NCI-H1417 treated with DMSO at 0.1 percent for 48 hours (cell line): ENCODE data around the gene HSF5.
"Not testable (repeated sequence)": the region's sequence is repeated elsewhere in the genome, so short reads cannot be mapped to it uniquely, and the experiment has no call there.

Experiments used
- DNase-seq: peaks from one replicate; lab custom pipeline; 2025; lab: John Stamatoyannopoulos, UW

The HSF5 gene

DNA sequence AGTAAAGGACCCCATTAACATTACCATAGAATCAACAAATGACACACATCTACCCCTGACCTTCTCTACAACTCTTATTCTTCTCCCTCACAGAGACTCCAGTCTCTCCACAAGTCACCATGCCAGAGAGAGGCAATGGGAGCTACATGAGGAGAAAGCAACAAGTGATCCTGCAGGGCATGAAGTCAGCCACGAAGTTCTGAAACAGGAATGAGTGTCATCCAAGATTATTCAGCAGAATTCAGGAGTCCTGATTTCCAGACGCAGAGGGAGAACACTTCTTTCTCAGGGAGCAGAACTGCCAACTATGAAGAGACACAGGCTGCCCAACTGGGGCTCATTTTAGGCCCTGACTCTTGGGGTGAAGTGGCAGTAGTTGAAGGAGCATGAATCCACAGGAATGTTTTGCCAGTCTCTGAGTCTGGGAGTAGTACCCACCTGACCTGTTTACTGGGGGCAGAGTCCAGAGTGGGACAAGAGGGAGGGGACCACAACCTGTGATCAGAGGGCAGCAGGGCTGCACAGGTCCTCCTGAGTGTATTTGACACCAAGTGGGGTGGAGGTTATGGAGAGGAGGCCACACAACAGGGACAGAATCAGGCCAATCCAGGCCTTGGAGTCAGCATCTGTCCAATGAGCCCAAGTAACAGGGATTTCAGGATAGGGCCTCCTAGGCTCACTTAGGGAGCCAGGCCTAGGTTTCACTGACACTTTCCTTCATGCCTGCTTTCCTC is 28.6 kb upstream of the HSF5 start:
- DNase-seq, result no peak

DNA sequence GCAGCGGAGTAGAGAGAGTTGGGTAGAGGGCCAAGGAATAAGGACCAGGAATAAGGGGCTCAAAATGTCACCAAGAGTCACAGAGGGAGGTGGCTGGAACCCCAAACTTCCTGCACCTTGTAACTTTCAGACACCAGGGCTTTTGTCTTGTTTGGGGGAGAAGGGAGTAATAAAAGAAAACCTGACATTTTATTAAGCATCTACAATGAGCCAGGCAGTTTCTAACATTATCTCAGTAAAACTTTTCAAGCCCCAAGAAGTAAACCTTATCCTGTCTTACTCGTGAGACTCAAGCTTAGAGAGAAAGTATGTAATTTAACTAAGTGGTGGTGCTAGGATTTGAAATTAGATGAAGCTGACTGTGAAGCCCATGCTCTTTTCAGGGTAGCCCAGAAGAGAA is 27.1 kb upstream of the HSF5 start:
- DNase-seq, result no peak

DNA sequence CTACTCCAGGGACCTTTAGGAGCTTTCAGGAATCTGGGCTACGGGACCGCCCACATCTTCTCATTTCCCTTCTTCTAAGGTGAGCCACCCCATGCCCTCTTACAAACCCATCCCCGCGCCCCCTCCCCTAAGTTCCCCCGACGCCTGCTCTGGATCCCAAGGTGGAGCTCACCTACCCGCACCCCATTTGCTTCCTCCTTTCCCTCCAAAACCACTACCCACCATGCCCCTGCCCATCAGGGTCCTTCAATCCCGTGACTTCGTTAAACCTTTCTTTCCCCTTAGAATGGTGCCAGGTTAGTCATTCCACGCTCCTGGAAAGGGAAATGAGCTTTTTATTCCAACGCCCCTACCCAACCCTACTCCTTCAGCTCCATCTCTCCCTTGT is 26.6 kb upstream of the HSF5 start:
- no peak for DNase-seq

DNA sequence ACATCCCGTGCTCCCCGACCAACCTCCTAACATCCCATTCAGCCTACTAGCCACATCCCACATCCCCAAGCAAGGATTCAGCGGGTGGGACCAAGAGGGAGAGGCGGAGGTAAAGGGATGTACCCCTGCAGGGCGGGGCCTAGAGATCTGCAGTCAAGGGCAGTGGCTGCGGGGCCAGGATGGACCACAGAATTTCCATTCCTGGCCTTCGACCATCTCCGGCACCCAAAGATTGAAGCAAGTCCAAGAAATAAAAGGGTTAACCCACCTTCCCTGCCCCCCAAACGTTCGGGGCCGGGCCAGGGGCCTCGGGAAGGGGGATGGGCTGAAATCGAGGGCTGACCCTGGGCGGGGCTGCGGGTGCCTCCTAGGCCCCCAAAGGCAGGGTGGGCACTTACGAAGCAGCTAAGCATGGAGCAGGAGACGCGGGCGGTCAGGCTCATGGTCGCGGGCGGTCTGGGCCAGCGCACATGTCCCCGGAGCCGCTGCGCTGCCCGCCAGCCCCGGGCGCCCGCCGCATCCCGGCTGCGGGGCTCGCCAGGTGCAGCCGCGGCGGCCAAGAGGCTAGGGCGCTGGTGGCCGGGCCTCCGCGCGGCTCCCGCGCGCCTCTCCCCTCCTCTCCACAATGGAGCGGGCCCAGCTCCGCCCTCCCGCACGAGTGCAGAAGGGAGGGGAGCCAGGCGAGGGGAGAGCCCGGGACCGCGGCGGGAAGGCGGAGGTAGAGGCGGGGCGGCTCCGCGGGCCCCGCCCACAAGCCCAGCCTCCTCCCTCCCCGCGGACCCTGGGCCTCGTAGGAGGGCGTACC is 26.0 kb upstream of the HSF5 start, which contains the start of gene MTMR4:
Gene MTMR4, minus strand, starts transcription at position 674 of the 805 bp plus-strand sequence. Its CDS starts 231 bp downstream, at position 443.
- DNase-seq, result peak; percentile 36

DNA sequence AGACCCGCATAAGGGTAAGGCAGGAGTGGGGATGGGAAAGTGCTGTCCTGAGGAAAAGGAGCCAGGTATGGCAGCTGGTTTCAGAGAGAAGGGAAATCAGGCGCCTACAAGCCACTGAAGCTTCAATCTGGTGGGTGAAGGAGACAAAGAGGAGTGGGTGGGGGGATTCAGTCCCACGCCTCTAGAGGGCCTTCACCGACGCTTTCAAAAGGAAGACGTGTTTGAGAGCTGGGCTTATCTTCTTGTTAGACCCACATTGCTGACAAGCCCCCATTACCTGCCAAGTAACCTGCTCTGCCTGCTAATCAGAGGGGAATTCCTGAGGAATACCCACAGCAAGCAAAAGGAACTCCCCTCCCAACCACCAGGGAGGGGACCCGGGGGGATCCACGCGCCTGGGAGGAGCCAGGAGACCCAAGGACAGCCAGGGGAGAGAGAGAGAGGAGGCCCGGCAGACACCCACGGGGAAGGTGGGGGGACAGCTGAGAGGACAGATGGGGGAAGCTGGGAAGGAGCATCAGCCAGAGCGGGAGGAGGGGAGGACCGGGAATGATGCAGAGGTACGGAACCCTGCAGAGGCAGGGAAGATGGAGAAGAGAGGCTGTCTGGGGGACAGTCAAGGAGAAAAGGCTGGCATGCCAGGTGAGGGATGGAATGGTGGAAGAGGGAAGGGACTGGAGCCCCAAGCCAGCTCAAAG is 25.2 kb upstream of the HSF5 start:
- DNase-seq, result no peak

DNA sequence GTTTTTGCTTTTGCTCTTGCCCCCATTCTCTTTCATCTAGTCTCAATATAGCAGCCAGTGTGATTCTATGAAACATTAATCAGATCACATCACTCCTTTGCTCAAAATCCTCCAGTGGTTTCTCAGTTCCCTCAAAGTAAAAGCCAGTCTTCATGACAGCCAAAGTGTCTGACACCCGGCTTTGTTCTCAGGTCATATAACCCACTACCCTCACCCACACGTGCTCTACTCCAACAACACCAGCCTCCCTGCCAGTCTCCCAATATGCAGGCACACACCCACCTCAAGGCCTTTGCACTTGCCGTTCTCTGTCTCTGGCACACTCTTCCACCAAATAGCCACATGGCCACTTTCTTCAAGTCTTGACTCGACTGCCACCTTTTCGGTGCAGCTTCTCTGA is 21.9 kb upstream of the HSF5 start:
- no peak for DNase-seq

DNA sequence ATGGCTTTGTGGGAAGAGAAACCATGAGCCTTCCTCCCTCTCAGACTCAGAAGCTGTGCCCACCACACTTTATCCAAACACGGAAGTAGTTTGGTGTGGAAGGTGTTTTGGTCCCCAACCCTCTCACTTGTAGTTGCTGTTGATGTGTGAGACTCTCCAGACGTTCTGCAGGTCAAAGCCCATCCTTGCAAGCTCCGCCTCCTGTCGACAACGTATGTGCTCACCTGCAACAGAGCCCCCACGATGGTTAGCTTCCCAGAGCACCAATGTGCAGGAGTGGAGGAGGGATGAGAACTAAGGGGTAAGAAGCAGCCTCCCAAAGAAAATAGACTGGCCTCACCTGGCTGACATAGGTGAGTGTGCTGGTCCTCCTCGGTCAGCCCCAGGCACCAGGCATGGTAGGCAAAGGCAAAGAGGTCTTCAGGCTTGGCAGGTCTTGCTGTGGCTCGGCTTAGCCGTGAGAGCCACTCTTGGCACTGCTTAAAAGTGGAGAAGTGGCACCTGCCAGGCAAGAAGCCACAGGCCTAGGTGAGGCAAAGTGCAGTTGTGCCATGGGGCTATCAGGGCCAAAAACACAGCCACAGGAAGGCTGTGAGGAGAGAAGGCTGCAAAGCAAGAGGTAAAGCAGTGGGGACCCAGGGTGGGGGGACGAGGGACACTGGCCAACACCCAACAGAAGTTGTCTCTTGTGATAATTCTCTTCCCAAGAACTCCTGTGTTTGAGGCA is 20.3 kb upstream of the HSF5 start:
- DNase-seq, result no peak

DNA sequence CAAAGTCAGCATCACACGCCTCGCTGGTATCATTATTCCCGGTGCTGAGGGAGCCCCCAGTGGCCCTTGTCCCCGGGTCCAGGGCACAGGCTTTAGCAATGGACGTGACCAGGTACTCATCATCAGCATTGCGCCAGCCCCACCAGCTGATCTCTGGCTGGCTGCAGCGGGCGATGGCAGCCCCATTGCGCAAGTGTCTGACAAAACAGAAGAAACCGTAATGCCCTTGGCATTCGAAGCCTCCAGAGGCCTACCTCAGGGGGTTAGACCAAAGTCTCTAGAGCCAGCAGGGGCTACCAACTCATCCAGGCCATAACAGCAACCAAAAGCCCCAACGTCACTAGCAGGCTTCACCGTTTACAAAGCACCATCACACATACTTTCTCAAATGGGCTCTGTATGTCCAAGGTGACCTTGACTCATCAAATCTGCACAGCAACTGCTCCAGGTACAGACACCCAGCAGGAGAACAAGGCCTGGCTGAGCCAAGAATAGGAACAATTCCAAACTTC is 19.0 kb upstream of the HSF5 start:
- no peak for DNase-seq

DNA sequence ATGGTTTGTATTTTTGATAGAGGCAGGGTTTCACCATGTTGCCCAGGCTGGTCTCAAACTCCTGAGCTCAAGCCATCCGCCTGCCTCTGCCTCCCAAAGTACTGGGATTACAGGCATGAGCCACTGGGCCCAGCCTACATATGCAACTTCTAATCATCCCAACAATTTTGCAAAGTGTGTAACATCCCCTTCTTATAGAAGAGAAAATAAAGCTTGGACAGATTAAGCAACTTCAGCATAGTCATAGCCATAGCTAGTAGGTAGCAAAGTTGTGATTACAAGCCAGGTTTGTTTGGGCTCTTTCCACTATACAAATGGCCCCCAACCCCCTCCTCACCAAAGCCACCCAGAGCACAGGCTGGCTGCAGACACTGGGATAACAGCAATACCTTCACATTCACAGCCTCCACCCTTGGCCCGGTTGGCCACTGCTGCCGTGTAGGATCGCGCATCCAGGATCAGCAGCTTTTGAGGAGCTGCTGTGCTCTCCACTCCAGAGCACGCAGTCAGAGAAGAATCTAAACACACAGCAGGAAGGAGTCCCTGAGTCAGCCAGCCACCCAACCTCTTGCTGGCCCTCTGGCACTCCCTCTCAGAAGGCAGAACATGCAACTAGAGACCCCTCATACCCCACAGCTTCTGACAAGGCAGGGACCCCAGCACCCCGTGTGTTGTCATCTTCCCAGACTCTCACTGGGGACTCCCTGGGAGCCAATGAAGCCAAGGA is 18.3 kb upstream of the HSF5 start:
- no peak for DNase-seq

DNA sequence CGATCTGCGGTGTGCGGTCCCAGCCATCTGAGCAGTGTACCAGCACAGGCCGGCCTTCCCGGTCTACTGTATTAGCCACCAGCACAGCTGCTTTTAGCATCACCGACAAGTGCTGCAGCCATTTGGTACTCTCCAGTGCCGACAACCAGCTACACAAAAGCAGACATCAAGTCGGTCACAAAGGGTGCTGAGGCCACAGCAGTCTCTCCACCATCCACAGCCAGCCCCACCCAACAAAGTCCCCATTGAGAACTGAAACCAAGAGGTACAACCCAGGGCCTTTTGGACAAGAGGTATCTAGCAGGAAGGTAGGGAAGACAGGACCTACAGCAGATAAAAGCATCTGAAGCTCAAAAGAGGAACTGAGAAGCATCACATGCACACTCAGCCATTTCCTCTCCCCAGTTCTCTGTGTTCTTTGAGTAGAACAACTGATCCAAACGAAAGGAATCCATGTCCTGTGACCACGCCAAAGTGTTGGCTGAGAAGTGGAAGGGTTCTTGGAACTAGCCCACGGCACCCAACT is 16.7 kb upstream of the HSF5 start:
- no peak for DNase-seq

DNA sequence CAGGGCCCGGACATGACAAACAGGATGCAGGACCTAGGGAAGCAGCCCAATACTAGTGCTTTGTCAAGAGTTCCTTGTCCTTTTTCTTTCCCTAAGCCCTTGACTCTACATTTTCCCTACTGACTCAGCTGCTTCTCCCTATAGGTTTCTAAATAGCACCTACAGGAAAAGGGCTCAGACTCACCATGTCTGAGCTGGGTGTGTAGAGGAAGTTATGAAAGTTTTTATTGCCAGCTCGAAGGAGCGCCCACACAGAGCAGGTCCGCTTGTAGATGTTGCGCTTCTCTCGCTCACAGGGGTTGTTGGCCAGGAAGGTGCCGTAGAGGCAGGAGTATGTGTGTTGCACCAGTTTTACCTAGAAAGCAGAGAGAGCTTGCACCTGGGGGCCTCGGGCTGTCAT is 15.7 kb upstream of the HSF5 start:
- DNase-seq, result no peak

DNA sequence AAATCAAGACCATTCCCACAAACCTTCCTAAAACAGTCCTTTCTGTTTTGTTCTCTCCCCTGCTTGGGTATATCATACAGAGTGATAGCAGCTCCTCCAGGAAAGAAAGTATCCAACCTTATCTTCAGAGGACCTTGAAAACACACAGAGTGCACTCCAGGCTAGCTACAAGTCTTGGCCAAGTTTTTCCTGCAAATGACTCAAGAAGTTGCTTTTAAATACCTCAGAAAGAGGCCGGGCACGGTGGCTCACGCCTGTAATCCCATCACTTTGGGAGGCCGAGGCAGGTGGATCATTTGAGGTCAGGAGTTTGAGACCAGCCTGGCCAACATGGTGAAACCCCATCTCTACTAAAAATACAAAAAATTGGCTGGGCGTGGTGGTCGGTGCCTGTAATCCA is 14.9 kb upstream of the HSF5 start:
- DNase-seq, result not testable (repeated sequence)

DNA sequence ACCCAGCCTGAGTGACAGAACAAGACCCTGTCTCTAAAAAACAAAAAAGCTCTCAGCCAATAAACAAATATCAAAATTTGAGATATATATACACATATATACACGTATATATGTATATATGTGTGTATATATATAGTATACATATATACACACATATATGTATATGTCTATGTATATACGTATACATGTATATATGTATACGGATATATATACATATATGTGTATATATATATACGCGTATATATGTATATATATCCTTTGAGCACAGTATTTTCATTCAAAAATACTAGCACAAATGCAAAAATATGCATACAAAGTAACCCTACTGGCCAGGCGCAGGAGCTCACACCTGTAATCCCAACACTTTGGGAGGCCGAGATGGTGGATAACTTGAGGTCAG is 13.2 kb upstream of the HSF5 start:
- no peak for DNase-seq

DNA sequence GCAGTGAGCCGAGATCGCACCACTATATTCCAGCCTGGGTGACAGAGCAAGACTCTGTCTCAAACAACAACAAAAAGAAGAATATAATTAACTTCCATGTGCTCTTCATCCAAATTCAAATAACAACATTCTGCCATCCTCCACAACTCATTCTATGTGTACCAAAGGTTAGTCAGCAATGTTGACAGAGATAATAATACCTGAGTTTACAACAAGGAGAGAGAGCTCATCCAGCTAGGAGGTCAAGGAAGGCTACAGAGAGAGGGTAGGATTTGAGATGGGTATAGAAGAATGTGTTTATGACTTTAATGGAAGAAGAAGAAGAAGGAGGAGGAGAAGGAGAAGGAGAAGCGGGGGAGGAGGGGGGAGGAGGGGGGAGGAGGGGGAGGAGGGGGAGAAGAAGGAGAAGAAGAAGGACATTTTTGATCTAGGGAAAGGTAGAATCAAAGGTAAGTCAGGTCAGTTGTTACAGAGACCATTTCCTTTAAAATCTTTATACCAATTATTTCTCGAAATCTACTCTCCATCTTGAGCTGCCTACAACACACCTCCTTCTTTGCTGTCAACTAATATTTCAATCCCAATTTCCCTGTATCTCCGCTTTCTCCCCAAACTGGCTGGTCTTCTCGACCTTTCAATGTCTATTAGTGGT is 10.1 kb upstream of the HSF5 start:
- no peak for DNase-seq

DNA sequence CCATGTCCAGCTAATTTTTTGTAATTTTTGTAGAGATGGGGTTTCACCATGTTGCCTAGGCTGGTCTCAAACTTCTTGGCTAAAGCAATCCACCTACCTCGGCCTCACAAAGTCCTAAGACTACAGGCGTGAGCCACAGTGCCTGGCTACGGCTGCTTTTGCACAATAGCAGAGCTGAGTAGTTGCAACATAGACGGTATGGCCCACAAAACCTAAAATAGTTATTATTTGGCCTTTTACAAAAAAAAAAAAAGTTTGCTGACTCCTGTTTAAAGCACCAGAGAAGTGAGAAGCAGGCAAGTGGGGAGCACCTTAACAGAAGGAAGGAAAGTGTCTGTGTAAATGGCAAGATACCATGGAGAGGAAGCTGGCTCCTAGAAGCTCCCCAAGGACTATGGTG is 5.3 kb upstream of the HSF5 start:
- no peak for DNase-seq

DNA sequence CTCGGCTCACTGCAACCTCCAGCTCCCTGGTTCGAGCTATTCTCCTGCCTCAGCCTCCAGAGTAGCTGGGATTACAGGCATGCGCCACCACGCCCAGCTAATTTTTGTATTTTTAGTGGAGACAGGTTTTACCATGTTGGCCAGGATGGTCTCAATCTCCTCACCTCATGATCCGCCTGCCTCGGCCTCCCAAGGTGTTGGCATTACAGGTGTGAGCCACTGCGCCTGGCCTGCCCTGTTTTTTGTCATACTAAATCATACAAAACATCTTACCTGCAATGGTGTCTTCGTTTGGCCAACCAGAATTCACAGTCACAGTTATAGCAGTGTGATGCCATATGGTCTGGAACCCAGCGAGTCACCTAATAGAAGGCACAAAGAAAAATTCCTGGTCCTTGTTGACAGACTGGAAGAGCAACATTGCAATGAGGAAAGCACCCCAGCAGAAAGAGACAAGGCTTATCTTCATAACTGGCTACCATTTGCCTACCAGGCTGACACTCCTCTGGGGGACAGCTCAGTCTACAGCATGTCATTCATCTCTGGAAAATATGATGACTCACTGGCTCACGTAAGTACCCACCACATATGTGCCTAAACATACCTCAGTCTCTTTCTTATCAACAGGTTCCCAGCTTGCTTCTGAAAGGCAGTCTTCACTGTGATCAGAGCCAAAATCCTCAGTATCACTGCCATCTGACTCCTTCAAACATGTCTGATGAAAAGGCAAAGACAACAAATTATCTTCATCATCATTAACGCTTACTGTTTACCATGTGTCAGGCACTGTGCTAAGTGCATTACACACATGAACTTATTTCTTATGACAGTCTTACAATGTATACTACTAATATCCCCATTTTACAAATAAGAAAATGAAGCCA is 4.3 kb upstream of the HSF5 start:
- no peak for DNase-seq

DNA sequence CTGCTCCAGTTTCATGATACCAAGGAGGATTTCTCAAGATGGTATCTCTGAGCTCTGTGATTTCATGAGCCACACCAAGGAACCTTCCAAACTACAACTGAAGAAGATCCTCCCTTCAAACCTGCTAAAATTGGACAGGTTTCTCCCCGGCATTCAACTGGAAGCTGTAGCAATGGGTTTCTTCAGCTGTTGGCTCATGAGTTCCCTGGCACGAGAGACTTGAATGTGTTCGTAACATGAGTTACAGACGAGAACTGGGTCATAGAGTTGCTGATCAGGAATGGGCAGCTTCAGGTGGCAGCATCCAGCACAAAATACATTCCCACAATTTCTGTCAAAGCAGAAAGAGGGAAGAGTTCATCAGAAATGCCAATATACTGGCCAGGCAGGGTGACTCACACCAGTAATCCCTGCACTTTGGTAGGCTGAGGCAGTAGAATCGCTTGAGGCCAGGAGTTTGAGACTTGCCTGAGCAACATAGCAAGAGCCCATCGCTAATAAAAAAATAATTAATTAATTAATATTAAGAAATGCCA is 3.4 kb upstream of the HSF5 start:
- no peak for DNase-seq

DNA sequence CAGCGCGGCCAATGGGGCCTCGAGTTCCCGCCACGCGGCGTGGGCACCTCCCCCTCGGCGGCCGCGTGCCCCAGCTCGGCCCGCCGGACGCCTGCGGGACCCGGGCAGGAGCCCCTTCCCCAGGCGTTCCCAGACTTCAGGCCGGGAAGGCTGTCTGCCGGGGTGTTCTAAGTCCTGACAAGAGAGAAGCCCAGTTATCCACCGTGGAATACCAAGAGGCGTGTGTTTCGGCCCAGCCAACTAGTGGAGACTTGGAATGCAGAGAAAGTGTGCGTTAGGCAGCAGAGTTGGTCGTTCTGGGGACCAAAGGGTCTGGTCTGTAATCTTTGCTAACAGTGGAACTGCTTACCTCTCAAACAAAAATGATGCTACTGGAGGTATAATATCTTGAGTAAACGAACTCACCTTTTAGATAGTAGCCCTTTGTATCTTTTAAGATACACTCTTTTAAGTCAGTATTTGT is 251 bp upstream of the HSF5 start:
- DNase-seq, result no peak

DNA sequence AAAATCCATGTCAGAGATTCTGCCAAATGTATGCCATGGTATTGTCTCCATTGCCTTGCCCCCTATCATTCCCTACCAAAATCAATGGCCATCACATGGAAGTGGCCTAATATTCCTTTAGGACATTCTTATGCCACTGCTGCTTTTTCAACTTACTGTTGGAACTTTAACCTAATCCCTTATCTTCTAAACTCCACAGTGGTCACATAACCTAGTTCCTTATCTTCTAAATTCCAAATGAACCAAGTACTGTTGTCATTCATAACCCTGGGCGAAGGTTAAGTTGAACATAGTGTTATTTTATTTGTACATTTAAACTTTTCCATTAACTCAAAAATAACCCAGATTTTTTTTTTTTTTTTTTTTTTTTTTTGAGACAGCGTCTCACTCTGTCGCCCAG is 3.6 kb downstream of the HSF5 start:
- DNase-seq, result no peak
